Measurements from ENCODE around the gene POLK.
"Not testable (repeated sequence)": the region's sequence is repeated elsewhere in the genome, so short reads cannot be mapped to it uniquely, and the experiment has no call there.

Gene POLK

DNA sequence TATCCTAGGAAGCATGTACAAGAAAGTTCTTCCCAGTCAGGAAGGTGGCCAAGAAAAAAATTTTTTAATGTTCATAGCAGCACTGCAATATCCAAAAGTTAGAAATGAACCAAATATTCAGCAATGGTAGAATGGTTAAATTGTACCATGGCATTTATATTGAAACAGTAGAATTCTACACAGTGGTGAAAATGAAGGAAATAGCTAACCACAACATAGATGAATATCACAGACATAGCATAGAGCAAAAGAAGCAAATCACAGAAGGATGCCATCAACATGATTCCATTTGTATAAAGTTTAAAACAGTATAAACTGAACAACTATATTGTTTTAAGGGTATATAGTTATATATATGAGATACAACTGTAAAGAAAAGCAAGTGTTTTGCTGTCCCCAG lies 88.8 kb downstream of the POLK start:
- no peak overlapping the region for H3K27ac ChIP-seq
- TF ChIP-seq, protein P1, sequence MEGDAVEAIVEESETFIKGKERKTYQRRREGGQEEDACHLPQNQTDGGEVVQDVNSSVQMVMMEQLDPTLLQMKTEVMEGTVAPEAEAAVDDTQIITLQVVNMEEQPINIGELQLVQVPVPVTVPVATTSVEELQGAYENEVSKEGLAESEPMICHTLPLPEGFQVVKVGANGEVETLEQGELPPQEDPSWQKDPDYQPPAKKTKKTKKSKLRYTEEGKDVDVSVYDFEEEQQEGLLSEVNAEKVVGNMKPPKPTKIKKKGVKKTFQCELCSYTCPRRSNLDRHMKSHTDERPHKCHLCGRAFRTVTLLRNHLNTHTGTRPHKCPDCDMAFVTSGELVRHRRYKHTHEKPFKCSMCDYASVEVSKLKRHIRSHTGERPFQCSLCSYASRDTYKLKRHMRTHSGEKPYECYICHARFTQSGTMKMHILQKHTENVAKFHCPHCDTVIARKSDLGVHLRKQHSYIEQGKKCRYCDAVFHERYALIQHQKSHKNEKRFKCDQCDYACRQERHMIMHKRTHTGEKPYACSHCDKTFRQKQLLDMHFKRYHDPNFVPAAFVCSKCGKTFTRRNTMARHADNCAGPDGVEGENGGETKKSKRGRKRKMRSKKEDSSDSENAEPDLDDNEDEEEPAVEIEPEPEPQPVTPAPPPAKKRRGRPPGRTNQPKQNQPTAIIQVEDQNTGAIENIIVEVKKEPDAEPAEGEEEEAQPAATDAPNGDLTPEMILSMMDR (conservative IDR thresholded peaks at IDR 0.05): no peak

GRCh38 chr5:75601567-75601966 lies 89.9 kb downstream of the POLK start:
- TF ChIP-seq, protein P1 (conservative IDR thresholded peaks at IDR 0.05): no peak
- H3K27ac ChIP-seq: no peak overlapping the region

- no peak overlapping the region for H3K27ac ChIP-seq
Observed at GRCh38 chr5:75601996-75602395, 90.3 kb downstream of the POLK start.

DNA sequence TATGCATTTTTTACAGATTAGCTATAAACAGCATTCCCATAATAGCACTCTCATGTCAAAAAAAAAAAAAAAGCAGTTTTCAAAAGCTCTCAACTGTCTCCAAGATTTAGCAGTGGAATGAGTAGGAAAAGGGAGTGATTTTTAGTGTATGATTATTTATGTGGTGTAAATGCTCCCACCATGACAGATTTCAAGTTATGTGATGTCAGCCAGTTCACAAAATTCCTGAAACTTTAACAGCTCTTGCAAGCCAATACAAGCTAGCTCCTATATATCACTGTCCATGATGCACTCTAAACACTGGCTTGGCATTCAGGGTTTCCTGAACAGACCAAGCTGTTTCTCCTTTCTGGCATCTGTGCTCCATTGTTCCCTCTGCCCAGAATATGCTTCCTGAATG lies 91.7 kb downstream of the POLK start:
- no peak overlapping the region for H3K27ac ChIP-seq
- TF ChIP-seq, protein P1 (conservative IDR thresholded peaks at IDR 0.05): no peak

More at GRCh38 chr5:75601996-75602395, 90.3 kb downstream of the POLK start:
- TF ChIP-seq, protein P1 (conservative IDR thresholded peaks at IDR 0.05): no peak

DNA sequence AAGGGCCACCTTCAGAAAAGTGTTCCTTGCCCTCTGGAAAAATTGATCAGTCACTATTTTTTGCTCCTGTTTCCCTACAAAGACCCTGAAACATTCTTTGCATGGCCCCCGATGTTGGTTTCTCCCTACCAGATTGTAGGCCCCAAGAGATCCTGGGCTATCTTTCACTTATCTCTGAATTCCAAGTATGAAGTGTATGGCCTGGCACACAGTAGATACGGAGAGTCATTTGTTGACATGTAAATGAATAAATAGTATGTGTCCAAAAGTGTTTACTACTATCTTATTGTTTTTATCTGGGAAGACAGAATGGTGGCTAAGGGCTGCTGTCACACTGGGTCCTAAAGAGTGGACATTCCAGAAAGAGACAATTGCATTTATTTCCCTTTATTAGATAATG lies 92.1 kb downstream of the POLK start:
- TF ChIP-seq, protein P1 (conservative IDR thresholded peaks at IDR 0.05): no peak
- no peak overlapping the region for H3K27ac ChIP-seq

DNA sequence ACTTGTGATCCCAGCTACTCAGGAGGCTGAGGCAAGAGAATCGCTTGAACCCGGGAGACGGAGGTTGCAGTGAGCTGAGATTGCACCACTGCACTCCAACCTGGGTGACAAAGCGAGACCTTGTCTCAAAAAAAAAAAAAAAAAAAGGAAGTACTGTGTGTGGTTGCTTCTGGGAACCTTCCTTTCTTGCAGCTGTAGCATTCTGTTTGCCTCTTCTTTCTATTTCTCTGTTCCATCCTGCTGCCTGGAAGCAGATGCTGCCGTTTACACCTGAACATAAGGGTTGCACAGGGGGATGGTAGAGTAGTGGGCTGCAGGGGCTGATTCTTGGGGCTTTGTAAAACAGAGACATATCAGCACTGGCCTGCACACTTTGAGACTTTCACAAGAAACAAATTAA lies 95.7 kb downstream of the POLK start:
- H3K27ac ChIP-seq: not testable (repeated sequence)

GRCh38 chr5:75608870-75609269 lies 97.2 kb downstream of the POLK start:
- H3K27ac ChIP-seq: no peak overlapping the region
- TF ChIP-seq, protein P1 (conservative IDR thresholded peaks at IDR 0.05): no peak

DNA sequence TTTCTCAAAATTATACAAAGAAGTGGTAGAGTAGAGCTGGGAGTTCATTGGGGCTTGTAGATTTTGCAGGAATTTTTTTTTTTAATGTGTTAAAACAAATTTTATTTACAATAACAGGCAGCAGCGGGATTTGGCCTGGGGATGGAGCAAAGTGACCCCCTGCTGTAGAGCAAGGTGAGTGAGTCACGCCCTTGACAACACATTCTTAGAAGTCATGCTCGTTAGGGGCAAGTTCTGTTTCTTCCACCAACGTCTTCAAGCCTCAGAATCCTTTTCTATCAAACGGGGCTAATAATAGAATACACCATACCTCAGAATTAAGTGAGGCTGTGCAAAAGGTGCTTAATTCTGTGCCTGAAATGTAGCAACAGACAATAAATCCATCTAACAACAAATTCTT lies 98.5 kb downstream of the POLK start:
- H3K27ac ChIP-seq: no peak overlapping the region
- TF ChIP-seq, protein P1 (conservative IDR thresholded peaks at IDR 0.05): no peak

DNA sequence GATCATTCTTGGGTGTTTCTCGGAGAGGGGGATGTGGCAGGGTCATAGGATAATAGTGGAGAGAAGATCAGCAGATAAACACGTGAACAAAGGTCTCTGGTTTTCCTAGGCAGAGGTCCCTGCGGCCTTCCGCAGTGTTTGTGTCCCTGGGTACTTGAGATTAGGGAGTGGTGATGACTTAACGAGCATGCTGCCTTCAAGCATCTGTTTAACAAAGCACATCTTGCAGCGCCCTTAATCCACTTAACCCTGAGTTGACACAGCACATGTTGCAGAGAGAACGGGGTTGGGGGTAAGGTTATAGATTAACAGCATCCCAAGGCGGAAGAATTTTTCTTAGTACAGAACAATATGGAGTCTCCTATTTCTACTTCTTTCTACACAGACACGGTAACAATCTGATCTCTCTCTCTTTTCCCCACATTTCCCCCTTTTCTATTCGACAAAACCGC lies 99.2 kb downstream of the POLK start:
- not testable (repeated sequence) for H3K27ac ChIP-seq
